SH-SY5Y (cell line): ENCODE results near the gene FIGN.

Experiments
- GATA2 ChIP-seq: IDR thresholded peaks from 2 replicates; pipeline ENCODE4 v1.6.1; 2011; ENCODE audit warnings: mild to moderate bottlenecking, low read depth, low read length
- GATA3 ChIP-seq: IDR thresholded peaks from 2 replicates; pipeline ENCODE4 v1.6.1; 2011; ENCODE audit warnings: low read depth, mild to moderate bottlenecking, low read length, moderate library complexity

FIGN gene

GRCh38 chr2:163709270-163709669 is 26.5 kb downstream of the FIGN start:
- TF ChIP-seq GATA3 (no peak), GATA2 (no peak)

- no peak for TF ChIP-seq GATA3
- no peak for TF ChIP-seq GATA2
Measured at GRCh38 chr2:163708265-163708664, 27.5 kb downstream of the FIGN start.

- no peak for TF ChIP-seq GATA3
- no peak for TF ChIP-seq GATA2
Measured at GRCh38 chr2:163703386-163703785, 32.4 kb downstream of the FIGN start.

- no peak for TF ChIP-seq GATA3
- TF ChIP-seq GATA2 = no peak
Measured at GRCh38 chr2:163701399-163702195, 34.2 kb downstream of the FIGN start.

- TF ChIP-seq GATA2 (no peak), GATA3 (no peak)
Measured at GRCh38 chr2:163698857-163699256, 37.0 kb downstream of the FIGN start.

GRCh38 chr2:163697846-163698637 is 37.8 kb downstream of the FIGN start:
- TF ChIP-seq GATA2 (no peak), GATA3 (no peak)

- TF ChIP-seq GATA3 = no peak
- TF ChIP-seq GATA2 = no peak
Measured at GRCh38 chr2:163697429-163697828, 38.4 kb downstream of the FIGN start.

GRCh38 chr2:163693484-163693883 is 42.3 kb downstream of the FIGN start:
- TF ChIP-seq GATA2 = no peak
- no peak for TF ChIP-seq GATA3

- TF ChIP-seq GATA3 = no peak
- no peak for TF ChIP-seq GATA2
Measured at GRCh38 chr2:163692611-163693482, 43.0 kb downstream of the FIGN start.

- TF ChIP-seq GATA3 (no peak), GATA2 (no peak)
Measured at GRCh38 chr2:163692081-163692480, 43.7 kb downstream of the FIGN start.

- TF ChIP-seq GATA3 (no peak), GATA2 (no peak)
Measured at GRCh38 chr2:163690896-163691295, 44.9 kb downstream of the FIGN start.

- TF ChIP-seq GATA3 = no peak
- TF ChIP-seq GATA2 = no peak
Measured at GRCh38 chr2:163687217-163687616, 48.6 kb downstream of the FIGN start.

GRCh38 chr2:163686289-163686688 is 49.5 kb downstream of the FIGN start:
- TF ChIP-seq GATA2 (no peak), GATA3 (no peak)

- no peak for TF ChIP-seq GATA3
- TF ChIP-seq GATA2 = no peak
Measured at GRCh38 chr2:163682695-163683094, 53.1 kb downstream of the FIGN start.

GRCh38 chr2:163681745-163682144 is 54.1 kb downstream of the FIGN start:
- TF ChIP-seq GATA3 (no peak), GATA2 (no peak)
